K562 (cell line): ENCODE results near the gene AGAP1. TPM values are rescaled to one million over a fixed set of nuclear protein-coding genes. Genes with fewer than 3 reads are reported as not detected.
A peak's percentile ranks its signal among the peaks of the same experiment; 100 is the strongest.

Source experiments
- ATAC-seq: fragments of 200-7000 bp; cut with Tn5 transposase; 3 replicates; pipeline ENCODE4 v1.9.1; 2020; ENCODE audit warnings: moderate library complexity
- BruUV-seq: library from RNA; stranded (reverse); fragments of 400-500 nt; replicated peaks from 2 replicates; lab custom pipeline; 2021; lab: Mats Ljungman, UMichigan
- CTCF ChIA-PET: fragments of 300-600 bp; formaldehyde crosslinking; extraction: SDS; loops from one replicate; lab custom pipeline; 2021; ENCODE audit warnings: low intra/inter-chr PET ratio; lab: Yijun Ruan, JAX
- POLR2A ChIA-PET: fragments of 300-600, 350-650 bp; sonication (Branson Sonifier 250); formaldehyde crosslinking; extraction: SDS; loops from one replicate; lab custom pipeline; 2021; ENCODE audit warnings: antibody characterized with exemption, inconsistent platforms; lab: Yijun Ruan, JAX
- DNase-seq, 4 experiments: peaks; one replicate each; pipeline versions ENCODE4 v3.0.0 to v3.0.0-alpha.2; 2011 to 2018; ENCODE audit warnings: low spot score in 3 of 4, mixed read lengths in 3 of 4; ENCODE audit errors: extremely low read depth in 1 of 4
- FAIRE-seq: peaks from 2 replicates; lab custom pipeline; 2011; peaks lifted over from hg19 to GRCh38; lab: Jason Lieb, UNC
- H2AFZ ChIP-seq: 2 replicates; pipeline ENCODE4 v1.6.0; 2011; ENCODE audit warnings: low read depth, low read length, control low read depth, inconsistent platforms
- H3K27ac ChIP-seq: fragments of 200-600 bp; 3 replicates; pipeline ENCODE4 v1.8.0; 2011; ENCODE audit warnings: low read depth, mild to moderate bottlenecking, control low read depth, inconsistent platforms, low read length, moderate library complexity, mixed read lengths; ENCODE audit errors: extremely low read depth
- H3K27me3 ChIP-seq, 2 experiments: fragments of 300-600 bp in 1 of 2; 2 replicates in 1 of 2; 3 replicates in 1 of 2; pipeline versions ENCODE4 v1.6.0 to v1.8.0; 2011; ENCODE audit warnings: inconsistent platforms in 2 of 2, low read length in 2 of 2, mild to moderate bottlenecking in 1 of 2, mixed read lengths in 1 of 2, moderate library complexity in 1 of 2; ENCODE audit not compliant: control insufficient read depth in 2 of 2, insufficient read depth in 2 of 2
- H3K36me3 ChIP-seq: fragments of 300-600 bp; 3 replicates; pipeline ENCODE4 v1.8.0; 2011; ENCODE audit warnings: mild to moderate bottlenecking, low read length, inconsistent platforms; ENCODE audit not compliant: control insufficient read depth, insufficient read depth
- H3K4me1 ChIP-seq, 2 experiments: fragments of 200-600 bp in 1 of 2; replicated peaks in 1 of 2; 2 replicates in 1 of 2; 3 replicates in 1 of 2; pipeline versions ENCODE4 v1.5.1 to v1.8.0; 2011; ENCODE audit warnings: inconsistent platforms in 2 of 2, low read length in 2 of 2, mild to moderate bottlenecking in 1 of 2, mixed read lengths in 1 of 2, moderate library complexity in 1 of 2; ENCODE audit not compliant: control insufficient read depth in 2 of 2, insufficient read depth in 2 of 2
- H3K4me2 ChIP-seq: 2 replicates; pipeline ENCODE4 v1.6.1; 2011; ENCODE audit warnings: low read length, control low read depth, inconsistent platforms, mixed read lengths; ENCODE audit not compliant: insufficient read depth
- H3K4me3 ChIP-seq: fragments of 200-600 bp; sonication (generic), shearing (Covaris generic); 2 replicates; pipeline ENCODE4 v1.5.1; 2016; ENCODE audit warnings: control low read depth, inconsistent platforms
- H3K79me2 ChIP-seq: fragments of 200-600 bp; 3 replicates; pipeline ENCODE4 v1.8.0; 2011; ENCODE audit warnings: low read length, inconsistent platforms; ENCODE audit not compliant: control insufficient read depth, insufficient read depth
- H3K9ac ChIP-seq, 2 experiments: 2 replicates each; pipeline versions ENCODE4 v1.6.0 to v1.6.1; 2011; ENCODE audit warnings: low read depth in 2 of 2, low read length in 2 of 2, control low read depth in 1 of 2, inconsistent platforms in 1 of 2, mild to moderate bottlenecking in 1 of 2, mixed read lengths in 1 of 2; ENCODE audit not compliant: insufficient read depth in 1 of 2
- H3K9me1 ChIP-seq: one replicate; pipeline ENCODE4 v1.6.0; 2011; ENCODE audit warnings: inconsistent platforms, mild to moderate bottlenecking, low read length, moderate library complexity; ENCODE audit not compliant: control insufficient read depth, insufficient read depth
- H3K9me3 ChIP-seq: replicated peaks from 2 replicates; pipeline ENCODE4 v1.5.1; 2011; ENCODE audit warnings: low read depth, low read length, inconsistent platforms; ENCODE audit not compliant: control insufficient read depth, insufficient read depth
- H4K20me1 ChIP-seq: replicated peaks from 2 replicates; pipeline ENCODE4 v1.6.1; 2011; ENCODE audit warnings: low read length, inconsistent platforms, mixed read lengths; ENCODE audit not compliant: control insufficient read depth, insufficient read depth
- CSDE1 ChIP-seq, 2 experiments: fragments of 450-650 bp; IDR thresholded peaks; 2 replicates each; pipeline ENCODE4 v1.6.1; 2016; ENCODE audit warnings: mild to moderate bottlenecking in 1 of 2
- MYBL2 ChIP-seq, 2 experiments: fragments of 450-650 bp in 1 of 2; sonication (generic) in 1 of 2; formaldehyde crosslinking in 1 of 2; IDR thresholded peaks; 2 replicates each; pipeline versions ENCODE4 v1.6.1 to v1.8.1; 2017 to 2022; ENCODE audit warnings: borderline replicate concordance in 1 of 2, inconsistent platforms in 1 of 2, low read depth in 1 of 2, mild to moderate bottlenecking in 1 of 2, missing genetic modification reagents in 1 of 2, moderate library complexity in 1 of 2
- POLR2G ChIP-seq: fragments of 200-400 bp; formaldehyde crosslinking; IDR thresholded peaks from 2 replicates; pipeline ENCODE4 v1.6.1; 2017; ENCODE audit warnings: low read depth, mild to moderate bottlenecking, antibody characterized with exemption, low read length, moderate library complexity
- RB1 ChIP-seq: fragments of 450-650 bp; IDR thresholded peaks from 2 replicates; pipeline ENCODE4 v1.6.1; 2017; ENCODE audit warnings: low read depth, mild to moderate bottlenecking
- SMC3 ChIP-seq: conservative IDR thresholded peaks from 2 replicates; pipeline ENCODE4 v1.6.1; 2011; ENCODE audit warnings: low read depth, low read length, improper control_type of control experiment; ENCODE audit not compliant: insufficient read depth
- TAL1 ChIP-seq: fragments of 450-650 bp; IDR thresholded peaks from 2 replicates; pipeline ENCODE4 v1.6.1; 2016; ENCODE audit warnings: mild to moderate bottlenecking
- ZNF282 ChIP-seq: sonication (generic); formaldehyde crosslinking; IDR thresholded peaks from 2 replicates; pipeline ENCODE4 v1.8.1; 2023; ENCODE audit warnings: missing genetic modification reagents
- WGBS: fragments of 100-300 bp; shearing (Covaris generic); methylation state at CpG from one replicate; pipeline ENCODE4 v1.1.6; 2016; ENCODE audit warnings: low coverage, mixed read lengths; ENCODE audit not compliant: insufficient coverage; ENCODE audit errors: missing lambda C conversion rate; 5-methylcytosine and 5-hydroxymethylcytosine counted together
- in situ Hi-C: fragments of 300-500 bp; cut with MboI; formaldehyde crosslinking; loops from 4 replicates; pipeline ENCODE4 v1.15.0; 2018; ENCODE audit warnings: inconsistent platforms, mixed read lengths
- intact Hi-C: fragments of 100-400 bp; cut with micrococcal nuclease; formaldehyde crosslinking; loops from 2 replicates; pipeline ENCODE4 v1.14.2; 2022
- polyA plus RNA-seq, 8 experiments: library from polyadenylated mRNA; depleted of rRNA in 4 of 8; stranded (reverse) in 5 of 8; unstranded in 3 of 8; fragments of >200 nt; fragmentation: Nextera tagmentation in 2 of 8; fragmentation: Illumina TruSeq in 1 of 8; extraction: Ambion mirVana in 2 of 8; extraction: Trizol in 1 of 8; gene quantifications; 2 replicates each; pipeline versions ENCODE4 v1.2.1 to v1.2.3, GENCODE V29; 2011 to 2014; ENCODE audit warnings: inconsistent platforms in 1 of 8, missing spikeins in 1 of 8
- total RNA-seq, 7 experiments: library from RNA; depleted of rRNA in 6 of 7; stranded (reverse); fragments of >200 nt in 6 of 7; fragmentation: Illumina TruSeq in 2 of 7; extraction: Trizol in 2 of 7; gene quantifications; 2 replicates each; pipeline versions ENCODE4 v1.2.1 to v1.2.3, GENCODE V29; 2011 to 2021; ENCODE audit warnings: low replicate concordance in 1 of 7
- TF ChIP-seq, protein P1 (sequence below), 2 experiments: fragments of 450-650 bp; formaldehyde crosslinking in 1 of 2; IDR thresholded peaks; 2 replicates each; pipeline versions ENCODE4 v1.4.0 to v1.6.1; 2014 to 2020; ENCODE audit warnings: mild to moderate bottlenecking in 2 of 2, borderline replicate concordance in 1 of 2, low read depth in 1 of 2
- TF ChIP-seq, protein P2 (sequence below): IDR thresholded peaks from 2 replicates; pipeline ENCODE4 v1.6.1; 2011; ENCODE audit warnings: borderline replicate concordance, low read depth, mild to moderate bottlenecking, moderate library complexity, low read length; ENCODE audit not compliant: insufficient read depth, poor library complexity, severe bottlenecking

The AGAP1 gene
- total and polyA plus RNA-seq, 9 of the 15 experiments (the other 6 are each of a cell fraction or from before 2014, with no cell fraction given), result 1.3 to 24.0 (median 10.6) TPM

GRCh38 chr2:236177967-236178889 lies 684.4 kb downstream of the AGAP1 start:
- H3K27ac ChIP-seq, result no peak overlapping the region
- H3K9me1 ChIP-seq, result no peaks in the 10 kb centered on the region
- peak overlapping the region in 1 of 2 experiments; percentile 81; a peak in 2 of 4 replicates for H3K9ac ChIP-seq
- H3K4me2 ChIP-seq, result peak overlapping the region; percentile 69
- intact Hi-C loops (no loop called here), in situ Hi-C loops (loop anchor here (5.0 kb wide), 1 partner anchor 401 kb away; no protein-coding TSS in a partner anchor)
- no peaks in the 10 kb centered on the region for H4K20me1 ChIP-seq
- H2AFZ ChIP-seq, result peak overlapping the region; percentile 60
- BruUV-seq, result no TSS peak
- H3K27me3 ChIP-seq, result no peaks in the 10 kb centered on the region
- peak overlapping the region; percentile 25 for H3K4me3 ChIP-seq
- no peaks in the 10 kb centered on the region for H3K79me2 ChIP-seq
- no peaks in the 10 kb centered on the region for H3K9me3 ChIP-seq
- peak; percentile 72 to 78 (median 74) for DNase-seq
- ChIA-PET CTCF (interaction anchor here (0.5 to 1.8 kb wide), 4 partner anchors 282 to 412 kb away, joined by 3 to 8 read pairs (median 4); no protein-coding TSS in a partner anchor), POLR2A (no interaction called here)
- H3K4me1 ChIP-seq, result peaks cover 2 to 20% of the 10 kb centered on the region in 2 experiments; a peak in 4 of 5 replicates
- peak; percentile 19 for FAIRE-seq
- ATAC-seq, result peak; percentile 94
- WGBS, result 16% methylated on average over 5 of the region's 65 CpGs
- H3K36me3 ChIP-seq, result no peaks in the 10 kb centered on the region
- TF ChIP-seq, protein P1, sequence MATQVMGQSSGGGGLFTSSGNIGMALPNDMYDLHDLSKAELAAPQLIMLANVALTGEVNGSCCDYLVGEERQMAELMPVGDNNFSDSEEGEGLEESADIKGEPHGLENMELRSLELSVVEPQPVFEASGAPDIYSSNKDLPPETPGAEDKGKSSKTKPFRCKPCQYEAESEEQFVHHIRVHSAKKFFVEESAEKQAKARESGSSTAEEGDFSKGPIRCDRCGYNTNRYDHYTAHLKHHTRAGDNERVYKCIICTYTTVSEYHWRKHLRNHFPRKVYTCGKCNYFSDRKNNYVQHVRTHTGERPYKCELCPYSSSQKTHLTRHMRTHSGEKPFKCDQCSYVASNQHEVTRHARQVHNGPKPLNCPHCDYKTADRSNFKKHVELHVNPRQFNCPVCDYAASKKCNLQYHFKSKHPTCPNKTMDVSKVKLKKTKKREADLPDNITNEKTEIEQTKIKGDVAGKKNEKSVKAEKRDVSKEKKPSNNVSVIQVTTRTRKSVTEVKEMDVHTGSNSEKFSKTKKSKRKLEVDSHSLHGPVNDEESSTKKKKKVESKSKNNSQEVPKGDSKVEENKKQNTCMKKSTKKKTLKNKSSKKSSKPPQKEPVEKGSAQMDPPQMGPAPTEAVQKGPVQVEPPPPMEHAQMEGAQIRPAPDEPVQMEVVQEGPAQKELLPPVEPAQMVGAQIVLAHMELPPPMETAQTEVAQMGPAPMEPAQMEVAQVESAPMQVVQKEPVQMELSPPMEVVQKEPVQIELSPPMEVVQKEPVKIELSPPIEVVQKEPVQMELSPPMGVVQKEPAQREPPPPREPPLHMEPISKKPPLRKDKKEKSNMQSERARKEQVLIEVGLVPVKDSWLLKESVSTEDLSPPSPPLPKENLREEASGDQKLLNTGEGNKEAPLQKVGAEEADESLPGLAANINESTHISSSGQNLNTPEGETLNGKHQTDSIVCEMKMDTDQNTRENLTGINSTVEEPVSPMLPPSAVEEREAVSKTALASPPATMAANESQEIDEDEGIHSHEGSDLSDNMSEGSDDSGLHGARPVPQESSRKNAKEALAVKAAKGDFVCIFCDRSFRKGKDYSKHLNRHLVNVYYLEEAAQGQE (IDR thresholded peaks at IDR 0.05; ENCODE audit: borderline replicate concordance), result peak; percentile 29; the same call in 1 of the 2 replicates
- TF ChIP-seq, protein P1 (CRISPR knock-in tag; IDR thresholded peaks at IDR 0.05; ENCODE audit: low read depth), result no peak
- TF ChIP-seq TAL1, result no peak
- TF ChIP-seq MYBL2 (IDR thresholded peaks at IDR 0.05; ENCODE audit: low read depth), result no peak
- TF ChIP-seq MYBL2 (CRISPR knock-in tag; IDR thresholded peaks at IDR 0.05; ENCODE audit: borderline replicate concordance), result no peak
- TF ChIP-seq POLR2G, result no peak
- TF ChIP-seq CSDE1 (IDR thresholded peaks at IDR 0.05), result no peak
- no peak for TF ChIP-seq ZNF282 (CRISPR knock-in tag)
- TF ChIP-seq RB1, result peak; percentile 54
- TF ChIP-seq SMC3, result peak; percentile 60
- TF ChIP-seq, protein P2, sequence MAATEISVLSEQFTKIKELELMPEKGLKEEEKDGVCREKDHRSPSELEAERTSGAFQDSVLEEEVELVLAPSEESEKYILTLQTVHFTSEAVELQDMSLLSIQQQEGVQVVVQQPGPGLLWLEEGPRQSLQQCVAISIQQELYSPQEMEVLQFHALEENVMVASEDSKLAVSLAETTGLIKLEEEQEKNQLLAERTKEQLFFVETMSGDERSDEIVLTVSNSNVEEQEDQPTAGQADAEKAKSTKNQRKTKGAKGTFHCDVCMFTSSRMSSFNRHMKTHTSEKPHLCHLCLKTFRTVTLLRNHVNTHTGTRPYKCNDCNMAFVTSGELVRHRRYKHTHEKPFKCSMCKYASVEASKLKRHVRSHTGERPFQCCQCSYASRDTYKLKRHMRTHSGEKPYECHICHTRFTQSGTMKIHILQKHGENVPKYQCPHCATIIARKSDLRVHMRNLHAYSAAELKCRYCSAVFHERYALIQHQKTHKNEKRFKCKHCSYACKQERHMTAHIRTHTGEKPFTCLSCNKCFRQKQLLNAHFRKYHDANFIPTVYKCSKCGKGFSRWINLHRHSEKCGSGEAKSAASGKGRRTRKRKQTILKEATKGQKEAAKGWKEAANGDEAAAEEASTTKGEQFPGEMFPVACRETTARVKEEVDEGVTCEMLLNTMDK, result peak; percentile 34
